Activated CD4-positive, alpha-beta T cell treated with anti-CD3 and anti-CD28 coated beads, Interleukin-2, amount 10 ng/mL, durations not matched to agents 7 days and 5 days (primary cell): ENCODE data around the gene ZNF107. TPM values are rescaled to one million over a fixed set of nuclear protein-coding genes. Genes with fewer than 3 reads are reported as not detected.
"Not testable (repeated sequence)": the region's sequence is repeated elsewhere in the genome, so short reads cannot be mapped to it uniquely, and the experiment has no call there.

Source experiments
- CTCF ChIA-PET: fragments of 350-600 bp; sonication (Branson Sonifier 250); formaldehyde crosslinking; loops from one replicate; lab custom pipeline; 2021; ENCODE audit warnings: antibody characterized with exemption; lab: Charles Lee
- POLR2A ChIA-PET: fragments of 350-600 bp; sonication (Branson Sonifier 250); formaldehyde crosslinking; loops from one replicate; lab custom pipeline; 2021; ENCODE audit warnings: antibody characterized with exemption; lab: Charles Lee
- DNase-seq: peaks from one replicate; pipeline ENCODE4 v3.0.0-alpha.2; 2020
- H3K27ac Mint-ChIP-seq: one replicate; pipeline ENCODE4 v1.8.0; 2021; ENCODE audit warnings: mild to moderate bottlenecking, moderate library complexity, mixed read lengths
- H3K27me3 Mint-ChIP-seq: one replicate; pipeline ENCODE4 v1.8.0; 2021; ENCODE audit warnings: mixed read lengths
- H3K36me3 Mint-ChIP-seq: one replicate; pipeline ENCODE4 v1.8.0; 2021; ENCODE audit warnings: low read depth, mixed read lengths
- H3K4me1 Mint-ChIP-seq: one replicate; pipeline ENCODE4 v1.8.0; 2021; ENCODE audit warnings: mixed read lengths
- H3K4me3 Mint-ChIP-seq: one replicate; pipeline ENCODE4 v1.8.0; 2021; ENCODE audit warnings: mild to moderate bottlenecking, moderate library complexity, mixed read lengths
- H3K9me3 Mint-ChIP-seq: one replicate; pipeline ENCODE4 v1.8.0; 2021; ENCODE audit warnings: mixed read lengths
- total RNA-seq, 2 experiments: library from RNA; stranded (reverse); gene quantifications; one replicate each; pipeline ENCODE4 v1.2.3, GENCODE V29; 2021

The ZNF107 gene
- total RNA-seq, 2 experiments from 2014 or later = 21.8 to 25.6 TPM

- H3K4me1 Mint-ChIP-seq, H3K27ac Mint-ChIP-seq, DNase-seq, CTCF ChIA-PET, POLR2A ChIA-PET, H3K4me3 Mint-ChIP-seq, H3K27me3 Mint-ChIP-seq: not testable (repeated sequence)
- peaks cover 64% of the 10 kb centered on the region for H3K36me3 Mint-ChIP-seq
- peaks cover 14% of the 10 kb centered on the region for H3K9me3 Mint-ChIP-seq
Observed at GRCh38 chr7:64697863-64698262, 31.9 kb downstream of the ZNF107 start.

- Mint-ChIP-seq H3K36me3 (peaks cover 48% of the 10 kb centered on the region), H3K4me1 (no peaks in the 10 kb centered on the region), H3K4me3 (no peak overlapping the region), H3K9me3 (peaks cover 47% of the 10 kb centered on the region), H3K27ac (no peak overlapping the region), H3K27me3 (no peaks in the 10 kb centered on the region)
- DNase-seq = no peak
- POLR2A ChIA-PET = no interaction called here
- CTCF ChIA-PET = interaction anchor here (1.8 kb wide), 1 partner anchor 7 kb away, joined by 5 read pairs; no protein-coding TSS in a partner anchor
Observed at GRCh38 chr7:64706625-64707292, 40.8 kb downstream of the ZNF107 start.

- H3K36me3 Mint-ChIP-seq, H3K4me3 Mint-ChIP-seq, POLR2A ChIA-PET, H3K4me1 Mint-ChIP-seq, H3K27ac Mint-ChIP-seq, CTCF ChIA-PET, DNase-seq, H3K27me3 Mint-ChIP-seq: not testable (repeated sequence)
- peaks cover 24% of the 10 kb centered on the region for H3K9me3 Mint-ChIP-seq
Observed at GRCh38 chr7:64717896-64718295, 52.0 kb downstream of the ZNF107 start.

- CTCF ChIA-PET = interaction anchor here (0.9 kb wide), 1 partner anchor 17 kb away, joined by 3 read pairs; no protein-coding TSS in a partner anchor
- no peaks in the 10 kb centered on the region for H3K4me1 Mint-ChIP-seq
- H3K27ac Mint-ChIP-seq = no peak overlapping the region
- no peaks in the 10 kb centered on the region for H3K27me3 Mint-ChIP-seq
- no peaks in the 10 kb centered on the region for H3K36me3 Mint-ChIP-seq
- H3K9me3 Mint-ChIP-seq = peaks cover 41% of the 10 kb centered on the region
- H3K4me3 Mint-ChIP-seq = no peak overlapping the region
- POLR2A ChIA-PET = no interaction called here
- DNase-seq = no peak
Observed at GRCh38 chr7:64729089-64729848, 63.3 kb downstream of the ZNF107 start.

GRCh38 chr7:64733550-64734240 lies 67.8 kb downstream of the ZNF107 start:
- Mint-ChIP-seq H3K9me3 (peaks cover 18% of the 10 kb centered on the region), H3K4me1 (no peaks in the 10 kb centered on the region), H3K36me3 (no peaks in the 10 kb centered on the region), H3K27ac (no peak overlapping the region), H3K27me3 (no peaks in the 10 kb centered on the region), H3K4me3 (no peak overlapping the region)
- POLR2A ChIA-PET = no interaction called here
- DNase-seq = no peak
- CTCF ChIA-PET = no interaction called here

- POLR2A ChIA-PET = no interaction called here
- CTCF ChIA-PET = no interaction called here
- no peak overlapping the region for H3K27ac Mint-ChIP-seq
Observed at GRCh38 chr7:64736575-64736974, 70.6 kb downstream of the ZNF107 start.

GRCh38 chr7:64738403-64738802 lies 72.5 kb downstream of the ZNF107 start:
- H3K27me3 Mint-ChIP-seq, H3K36me3 Mint-ChIP-seq, H3K4me1 Mint-ChIP-seq, CTCF ChIA-PET, H3K27ac Mint-ChIP-seq, H3K4me3 Mint-ChIP-seq, POLR2A ChIA-PET, DNase-seq: not testable (repeated sequence)
- H3K9me3 Mint-ChIP-seq = peaks cover 13% of the 10 kb centered on the region

More at GRCh38 chr7:64736575-64736974, 70.6 kb downstream of the ZNF107 start:
- no peaks in the 10 kb centered on the region for H3K4me1 Mint-ChIP-seq
- no peak for DNase-seq
- H3K4me3 Mint-ChIP-seq = no peak overlapping the region
- peaks cover 10% of the 10 kb centered on the region for H3K9me3 Mint-ChIP-seq
- no peaks in the 10 kb centered on the region for H3K27me3 Mint-ChIP-seq
- H3K36me3 Mint-ChIP-seq = no peaks in the 10 kb centered on the region

GRCh38 chr7:64738953-64739352 lies 73.0 kb downstream of the ZNF107 start:
- POLR2A ChIA-PET, H3K27ac Mint-ChIP-seq: not testable (repeated sequence)
- peaks cover 10% of the 10 kb centered on the region for H3K9me3 Mint-ChIP-seq

GRCh38 chr7:64744680-64745079 lies 78.7 kb downstream of the ZNF107 start:
- POLR2A ChIA-PET = no interaction called here
- H3K4me1 Mint-ChIP-seq = no peaks in the 10 kb centered on the region
- H3K27ac Mint-ChIP-seq = no peak overlapping the region

More at GRCh38 chr7:64738953-64739352, 73.0 kb downstream of the ZNF107 start:
- H3K27me3 Mint-ChIP-seq, H3K4me1 Mint-ChIP-seq, CTCF ChIA-PET, H3K36me3 Mint-ChIP-seq, DNase-seq, H3K4me3 Mint-ChIP-seq: not testable (repeated sequence)

GRCh38 chr7:64747802-64748201 lies 81.9 kb downstream of the ZNF107 start:
- Mint-ChIP-seq H3K4me1 (no peaks in the 10 kb centered on the region), H3K27ac (no peak overlapping the region), H3K4me3 (no peak overlapping the region), H3K27me3 (no peaks in the 10 kb centered on the region), H3K9me3 (peaks cover 10% of the 10 kb centered on the region), H3K36me3 (no peaks in the 10 kb centered on the region)
- ChIA-PET POLR2A (no interaction called here), CTCF (no interaction called here)
- no peak for DNase-seq

More at GRCh38 chr7:64744680-64745079, 78.7 kb downstream of the ZNF107 start:
- no peak overlapping the region for H3K4me3 Mint-ChIP-seq
- peaks cover 11% of the 10 kb centered on the region for H3K9me3 Mint-ChIP-seq
- DNase-seq = no peak
- no peaks in the 10 kb centered on the region for H3K27me3 Mint-ChIP-seq
- no peaks in the 10 kb centered on the region for H3K36me3 Mint-ChIP-seq
- CTCF ChIA-PET = no interaction called here

GRCh38 chr7:64753032-64753431 lies 87.1 kb downstream of the ZNF107 start:
- H3K27me3 Mint-ChIP-seq = no peaks in the 10 kb centered on the region
- CTCF ChIA-PET = no interaction called here

GRCh38 chr7:64755865-64756264 lies 89.9 kb downstream of the ZNF107 start:
- Mint-ChIP-seq H3K27ac (no peak overlapping the region), H3K9me3 (peaks cover 7% of the 10 kb centered on the region), H3K36me3 (no peaks in the 10 kb centered on the region), H3K4me1 (no peaks in the 10 kb centered on the region), H3K4me3 (no peak overlapping the region), H3K27me3 (no peaks in the 10 kb centered on the region)
- no peak for DNase-seq
- ChIA-PET POLR2A (no interaction called here), CTCF (no interaction called here)

More at GRCh38 chr7:64753032-64753431, 87.1 kb downstream of the ZNF107 start:
- no peak for DNase-seq
- no peaks in the 10 kb centered on the region for H3K36me3 Mint-ChIP-seq
- H3K9me3 Mint-ChIP-seq = peaks cover 7% of the 10 kb centered on the region
- H3K27ac Mint-ChIP-seq = no peak overlapping the region
- no peaks in the 10 kb centered on the region for H3K4me1 Mint-ChIP-seq
- POLR2A ChIA-PET = no interaction called here
- H3K4me3 Mint-ChIP-seq = no peak overlapping the region

GRCh38 chr7:64758151-64758550 lies 92.2 kb downstream of the ZNF107 start:
- no peak overlapping the region for H3K27ac Mint-ChIP-seq
- no peak overlapping the region for H3K4me3 Mint-ChIP-seq
- no peak for DNase-seq
- H3K9me3 Mint-ChIP-seq = peaks cover 4% of the 10 kb centered on the region
- no peaks in the 10 kb centered on the region for H3K27me3 Mint-ChIP-seq
- no peaks in the 10 kb centered on the region for H3K36me3 Mint-ChIP-seq
- ChIA-PET POLR2A (no interaction called here), CTCF (no interaction called here)
- H3K4me1 Mint-ChIP-seq = no peaks in the 10 kb centered on the region
